Calu3 (cell line): Measurements from ENCODE around the gene TEX35. TPM values are rescaled to one million over a fixed set of nuclear protein-coding genes. Genes with fewer than 3 reads are reported as not detected.

Experiments used
- BruUV-seq: library from RNA; stranded (reverse); fragments of 400-500 nt; replicated peaks from 2 replicates; lab custom pipeline; 2021; lab: Mats Ljungman, UMichigan
- CTCF ChIA-PET: fragments of 300-600 bp; sonication (Branson Sonifier 250); formaldehyde crosslinking; loops from one replicate; lab custom pipeline; 2022; ENCODE audit warnings: antibody characterized with exemption; lab: Charles Lee
- DNase-seq: peaks from one replicate; pipeline ENCODE4 v3.0.0; 2022
- H3K27ac Mint-ChIP-seq: one replicate; pipeline ENCODE4 v1.8.0; 2022; ENCODE audit warnings: mixed read lengths; ENCODE audit not compliant: unreplicated experiment
- H3K27me3 Mint-ChIP-seq: one replicate; pipeline ENCODE4 v1.8.0; 2022; ENCODE audit warnings: mixed read lengths; ENCODE audit not compliant: unreplicated experiment
- H3K36me3 Mint-ChIP-seq: one replicate; pipeline ENCODE4 v1.8.0; 2022; ENCODE audit warnings: mild to moderate bottlenecking, moderate library complexity, mixed read lengths; ENCODE audit not compliant: insufficient read depth, unreplicated experiment
- H3K4me1 Mint-ChIP-seq: one replicate; pipeline ENCODE4 v1.8.0; 2022; ENCODE audit warnings: mild to moderate bottlenecking, low read depth, mixed read lengths; ENCODE audit not compliant: unreplicated experiment
- H3K4me3 Mint-ChIP-seq: one replicate; pipeline ENCODE4 v1.8.0; 2022; ENCODE audit warnings: mild to moderate bottlenecking, low read depth, moderate library complexity, mixed read lengths; ENCODE audit not compliant: unreplicated experiment
- H3K9me3 Mint-ChIP-seq: one replicate; pipeline ENCODE4 v1.8.0; 2022; ENCODE audit warnings: low read depth, mixed read lengths; ENCODE audit not compliant: unreplicated experiment
- CTCF ChIP-seq: fragments of 200-600 bp; IDR thresholded peaks from one replicate; pipeline ENCODE4 v1.8.0; 2022; ENCODE audit warnings: antibody characterized with exemption; ENCODE audit not compliant: unreplicated experiment
- intact Hi-C: fragments of 100-400 bp; cut with micrococcal nuclease; formaldehyde crosslinking; loops from one replicate; pipeline ENCODE4 v1.10.0; 2022; ENCODE audit not compliant: unreplicated experiment
- total RNA-seq: library from RNA; stranded (reverse); gene quantifications from 2 replicates; pipeline ENCODE4 v1.2.3, GENCODE V29; 2022

TEX35 gene
- total RNA-seq, 1 experiment from 2014 or later: not detected

DNA sequence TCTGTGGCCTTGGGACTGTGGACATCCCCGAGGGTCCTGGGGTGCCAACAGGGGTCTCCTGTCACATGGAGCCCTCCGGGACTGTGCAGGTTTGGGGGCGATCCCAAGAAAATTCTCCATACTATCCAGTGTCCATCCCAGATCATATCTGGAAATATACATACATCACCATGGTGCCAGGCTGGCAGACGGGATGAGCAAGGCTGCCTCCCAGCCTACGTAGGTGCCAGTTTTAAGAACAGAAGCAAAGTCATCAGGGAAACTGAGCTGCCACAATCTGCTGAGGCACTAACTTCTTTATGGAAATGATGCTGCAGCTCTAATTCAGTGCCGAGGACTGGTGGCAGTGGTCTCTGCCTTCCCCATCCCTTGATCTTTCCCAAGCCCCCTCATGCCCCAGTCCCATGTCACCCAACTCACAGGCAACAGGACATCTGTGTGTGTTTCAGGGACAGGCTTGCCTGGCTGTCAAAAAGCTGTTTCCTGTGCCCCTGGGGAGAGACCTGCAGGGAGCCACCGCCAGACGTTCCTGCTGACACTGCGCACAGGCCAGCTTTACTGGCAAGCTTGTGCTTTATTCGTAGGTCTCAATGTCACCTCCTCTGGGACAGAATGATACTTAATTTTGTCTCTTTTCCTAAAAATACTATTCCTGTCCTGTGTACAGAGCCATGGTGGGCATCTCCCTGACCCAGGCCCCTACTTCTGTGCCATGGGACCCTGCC is 15.5 kb downstream of the TEX35 start:
- no TSS peak for BruUV-seq
- intact Hi-C loops: no loop called here
- H3K36me3 Mint-ChIP-seq: no peaks in the 10 kb centered on the region
- no peak overlapping the region for H3K4me3 Mint-ChIP-seq
- H3K27ac Mint-ChIP-seq: no peak overlapping the region
- no peak for TF ChIP-seq CTCF
- H3K4me1 Mint-ChIP-seq: peaks cover 29% of the 10 kb centered on the region
- H3K9me3 Mint-ChIP-seq: no peaks in the 10 kb centered on the region
- CTCF ChIA-PET: interaction anchor here (0.6 to 2.0 kb wide), 2 partner anchors 197 to 217 kb away, joined by 3 to 7 read pairs; partner anchors contain the start of gene RALGPS2
- no peaks in the 10 kb centered on the region for H3K27me3 Mint-ChIP-seq
- no peak for DNase-seq

DNA sequence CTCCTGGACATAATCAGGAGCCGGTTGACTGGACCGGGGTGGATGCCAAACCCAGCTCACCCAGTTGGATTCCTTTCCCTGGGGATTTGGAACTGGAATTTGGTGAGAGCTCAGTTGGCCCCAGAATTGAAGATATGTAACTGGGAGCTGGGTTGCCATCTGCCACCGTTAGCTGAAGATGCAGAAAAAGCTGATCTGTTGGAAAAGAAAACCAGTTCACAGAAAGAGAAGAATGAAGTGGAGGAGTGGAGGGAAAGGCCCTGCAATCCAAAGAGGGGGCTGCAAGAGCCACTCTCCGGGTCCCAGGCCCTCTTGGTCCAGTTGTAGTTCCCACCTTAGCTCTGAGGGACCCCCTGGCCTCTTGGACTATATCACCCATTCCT is 16.0 kb downstream of the TEX35 start:
- intact Hi-C loops: no loop called here
- peaks cover 29% of the 10 kb centered on the region for H3K4me1 Mint-ChIP-seq
- no peaks in the 10 kb centered on the region for H3K27me3 Mint-ChIP-seq
- H3K9me3 Mint-ChIP-seq: no peaks in the 10 kb centered on the region
- DNase-seq: no peak
- H3K27ac Mint-ChIP-seq: no peak overlapping the region
- no TSS peak for BruUV-seq
- no peak overlapping the region for H3K4me3 Mint-ChIP-seq
- TF ChIP-seq CTCF: no peak
- CTCF ChIA-PET: interaction anchor here (2.0 kb wide), 1 partner anchor 218 kb away, joined by 7 read pairs; no protein-coding TSS in a partner anchor
- H3K36me3 Mint-ChIP-seq: no peaks in the 10 kb centered on the region

DNA sequence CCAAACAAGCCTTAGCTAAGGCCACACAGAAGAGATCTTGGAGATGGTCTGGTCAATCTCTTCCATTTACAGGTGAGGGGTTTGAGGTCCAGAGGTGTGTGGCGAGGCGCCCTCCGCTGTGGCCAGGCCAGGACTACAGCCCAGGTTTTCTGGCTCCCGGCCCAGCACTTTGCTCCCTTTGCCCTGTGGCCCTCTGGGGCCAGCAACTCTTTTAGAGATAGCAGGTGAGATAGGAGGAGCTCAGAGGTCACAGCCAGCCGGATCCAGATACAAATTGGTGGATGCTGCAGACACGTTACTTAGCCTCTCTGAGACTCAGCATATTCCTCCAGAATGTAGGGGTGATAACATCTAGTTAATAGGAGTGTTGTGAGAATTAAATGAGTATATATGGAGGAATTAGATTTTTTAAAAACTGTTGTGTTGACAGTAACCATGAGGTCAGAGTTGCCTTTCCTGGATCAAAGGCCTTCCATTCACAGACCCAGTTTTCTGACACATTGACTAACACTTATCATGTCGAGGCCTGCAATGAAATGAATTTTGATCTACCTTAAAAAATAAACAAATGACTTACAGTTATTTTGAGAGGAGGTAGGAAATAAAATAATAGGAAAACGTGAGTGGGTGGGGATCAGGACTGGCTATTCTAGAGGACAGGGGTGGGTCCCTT is 16.6 kb downstream of the TEX35 start:
- Mint-ChIP-seq H3K4me3 (no peak overlapping the region), H3K36me3 (no peaks in the 10 kb centered on the region), H3K27me3 (no peaks in the 10 kb centered on the region), H3K27ac (peak overlapping the region; percentile 37), H3K9me3 (no peaks in the 10 kb centered on the region), H3K4me1 (peaks cover 29% of the 10 kb centered on the region)
- TF ChIP-seq CTCF: no peak
- CTCF ChIA-PET: interaction anchor here (2.0 kb wide), 1 partner anchor 219 kb away, joined by 7 read pairs; no protein-coding TSS in a partner anchor
- no peak for DNase-seq
- intact Hi-C loops: loop anchor here (5.0 kb wide), 1 partner anchor 553 kb away; the partner anchor contains the start of gene TOR3A
- no TSS peak for BruUV-seq

GRCh38 chr1:178530037-178530402 is 17.1 kb downstream of the TEX35 start:
- Mint-ChIP-seq H3K27ac (peak overlapping the region; percentile 37), H3K4me3 (no peak overlapping the region), H3K27me3 (no peaks in the 10 kb centered on the region), H3K9me3 (no peaks in the 10 kb centered on the region), H3K36me3 (no peaks in the 10 kb centered on the region), H3K4me1 (peaks cover 29% of the 10 kb centered on the region)
- intact Hi-C loops: loop anchor here (5.0 kb wide), 1 partner anchor 552 kb away; the partner anchor contains the start of gene TOR3A
- CTCF ChIA-PET: interaction anchor here (0.7 to 0.8 kb wide), 2 partner anchors 230 to 473 kb away, joined by 3 to 4 read pairs; no protein-coding TSS in a partner anchor
- peak; percentile 80 for DNase-seq
- no TSS peak for BruUV-seq
- no peak for TF ChIP-seq CTCF
